Measurements from ENCODE around the gene PSORS1C2.

DNA sequence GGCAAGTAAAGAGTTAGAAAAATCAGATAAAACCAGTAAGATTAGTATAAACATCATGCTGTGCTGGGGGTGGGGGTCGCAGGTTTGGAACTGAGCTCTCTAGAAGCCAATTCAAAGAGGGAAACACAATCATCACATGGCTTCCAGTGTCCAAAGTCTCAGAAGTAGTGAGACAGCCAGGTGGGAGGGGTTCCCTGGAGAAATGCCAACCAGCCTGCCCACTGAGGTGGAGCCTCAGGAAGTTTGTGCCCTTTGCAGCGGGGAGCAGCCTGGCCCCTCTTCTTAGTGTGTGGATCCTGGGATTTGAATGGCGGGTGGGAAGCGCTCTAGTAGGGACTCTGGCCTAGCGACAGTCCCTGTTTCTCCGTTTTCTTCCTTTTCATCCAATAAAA is 47.9 kb downstream of the PSORS1C2 start:
- TF ChIP-seq TCF12 (IDR thresholded peaks at IDR 0.05; ENCODE audit: low read depth), result no peak
- TF ChIP-seq, protein P1, sequence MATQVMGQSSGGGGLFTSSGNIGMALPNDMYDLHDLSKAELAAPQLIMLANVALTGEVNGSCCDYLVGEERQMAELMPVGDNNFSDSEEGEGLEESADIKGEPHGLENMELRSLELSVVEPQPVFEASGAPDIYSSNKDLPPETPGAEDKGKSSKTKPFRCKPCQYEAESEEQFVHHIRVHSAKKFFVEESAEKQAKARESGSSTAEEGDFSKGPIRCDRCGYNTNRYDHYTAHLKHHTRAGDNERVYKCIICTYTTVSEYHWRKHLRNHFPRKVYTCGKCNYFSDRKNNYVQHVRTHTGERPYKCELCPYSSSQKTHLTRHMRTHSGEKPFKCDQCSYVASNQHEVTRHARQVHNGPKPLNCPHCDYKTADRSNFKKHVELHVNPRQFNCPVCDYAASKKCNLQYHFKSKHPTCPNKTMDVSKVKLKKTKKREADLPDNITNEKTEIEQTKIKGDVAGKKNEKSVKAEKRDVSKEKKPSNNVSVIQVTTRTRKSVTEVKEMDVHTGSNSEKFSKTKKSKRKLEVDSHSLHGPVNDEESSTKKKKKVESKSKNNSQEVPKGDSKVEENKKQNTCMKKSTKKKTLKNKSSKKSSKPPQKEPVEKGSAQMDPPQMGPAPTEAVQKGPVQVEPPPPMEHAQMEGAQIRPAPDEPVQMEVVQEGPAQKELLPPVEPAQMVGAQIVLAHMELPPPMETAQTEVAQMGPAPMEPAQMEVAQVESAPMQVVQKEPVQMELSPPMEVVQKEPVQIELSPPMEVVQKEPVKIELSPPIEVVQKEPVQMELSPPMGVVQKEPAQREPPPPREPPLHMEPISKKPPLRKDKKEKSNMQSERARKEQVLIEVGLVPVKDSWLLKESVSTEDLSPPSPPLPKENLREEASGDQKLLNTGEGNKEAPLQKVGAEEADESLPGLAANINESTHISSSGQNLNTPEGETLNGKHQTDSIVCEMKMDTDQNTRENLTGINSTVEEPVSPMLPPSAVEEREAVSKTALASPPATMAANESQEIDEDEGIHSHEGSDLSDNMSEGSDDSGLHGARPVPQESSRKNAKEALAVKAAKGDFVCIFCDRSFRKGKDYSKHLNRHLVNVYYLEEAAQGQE (IDR thresholded peaks at IDR 0.05; ENCODE audit: low read depth), result no peak
- TF ChIP-seq EP300 (IDR thresholded peaks at IDR 0.05; ENCODE audit: borderline replicate concordance), result no peak
- TF ChIP-seq TAF1 (IDR thresholded peaks at IDR 0.05; ENCODE audit: low read depth), result no peak
- TF ChIP-seq NFIC (IDR thresholded peaks at IDR 0.05), result no peak
- TF ChIP-seq YY1 (IDR thresholded peaks at IDR 0.05; ENCODE audit: low read depth), result no peak
- TF ChIP-seq CEBPB (IDR thresholded peaks at IDR 0.05), result no peak
- TF ChIP-seq CREB1 (IDR thresholded peaks at IDR 0.05; ENCODE audit: low read depth), result no peak

Data from Ishikawa (cell line).